HT-29 (cell line): ENCODE measurements around the gene ARID1A. TPM values are rescaled to one million over a fixed set of nuclear protein-coding genes. Genes with fewer than 3 reads are reported as not detected.

Source experiments
- DNase-seq: peaks from one replicate; pipeline ENCODE4 v3.0.0-alpha.2; 2015; ENCODE audit warnings: low spot score
- total RNA-seq: library from RNA; depleted of rRNA; stranded (reverse); fragments of >200 nt; shearing (Covaris generic); gene quantifications from 2 replicates; pipeline ENCODE4 v1.2.3, GENCODE V29; 2014

The ARID1A gene
- total RNA-seq, 1 experiment from 2014 or later: 37.2 TPM

GRCh38 chr1:26759531-26759930, 63.7 kb downstream of the ARID1A start:
- no peak for DNase-seq

- peak; percentile 45 for DNase-seq
Measured at GRCh38 chr1:26761217-26761616, 65.4 kb downstream of the ARID1A start.

GRCh38 chr1:26767714-26768113, 71.9 kb downstream of the ARID1A start:
- no peak for DNase-seq

GRCh38 chr1:26768755-26769154, 72.9 kb downstream of the ARID1A start:
- no peak for DNase-seq

- no peak for DNase-seq
Measured at GRCh38 chr1:26771285-26771642, 75.4 kb downstream of the ARID1A start.

- peak; percentile 73 for DNase-seq
Measured at GRCh38 chr1:26771643-26772321, 76.0 kb downstream of the ARID1A start.

GRCh38 chr1:26772687-26773086, 76.9 kb downstream of the ARID1A start:
- no peak for DNase-seq

GRCh38 chr1:26774462-26774861, 78.6 kb downstream of the ARID1A start:
- no peak for DNase-seq

GRCh38 chr1:26775666-26776065, 79.9 kb downstream of the ARID1A start:
- no peak for DNase-seq

GRCh38 chr1:26779098-26779668, 83.4 kb downstream of the ARID1A start:
- no peak for DNase-seq

GRCh38 chr1:26780344-26780957, 84.6 kb downstream of the ARID1A start:
- DNase-seq: no peak

GRCh38 chr1:26781206-26781825, 85.5 kb downstream of the ARID1A start:
- no peak for DNase-seq

GRCh38 chr1:26782521-26783212, 86.9 kb downstream of the ARID1A start:
- DNase-seq: no peak

- no peak for DNase-seq
Measured at GRCh38 chr1:26783646-26784022, 87.8 kb downstream of the ARID1A start.

- DNase-seq: peak; percentile 45
Measured at GRCh38 chr1:26784023-26784871, 88.4 kb downstream of the ARID1A start.

- DNase-seq: no peak
Measured at GRCh38 chr1:26784886-26785285, 89.1 kb downstream of the ARID1A start.

- peak; percentile 26 for DNase-seq
Measured at GRCh38 chr1:26785611-26786436, 90.0 kb downstream of the ARID1A start.

GRCh38 chr1:26786437-26787380, 90.9 kb downstream of the ARID1A start:
- DNase-seq: peak; percentile 57

GRCh38 chr1:26787381-26787705, 91.5 kb downstream of the ARID1A start:
- DNase-seq: no peak
